Inflammatory macrophage treated with lipopolysaccharide for 4 hours (primary cell): Measurements from ENCODE around the gene KIF26B.

ENCODE experiments used
- DNase-seq: peaks from one replicate; pipeline ENCODE4 v3.0.0-alpha.2; 2020

Gene KIF26B

GRCh38 chr1:245245021-245245667 lies 90.4 kb downstream of the KIF26B start:
- no peak for DNase-seq

- DNase-seq: no peak
Observed at GRCh38 chr1:245246433-245246832, 91.6 kb downstream of the KIF26B start.

- no peak for DNase-seq
Observed at GRCh38 chr1:245247356-245247755, 92.6 kb downstream of the KIF26B start.

GRCh38 chr1:245247801-245248200 lies 93.0 kb downstream of the KIF26B start:
- no peak for DNase-seq

GRCh38 chr1:245248231-245248731 lies 93.5 kb downstream of the KIF26B start:
- no peak for DNase-seq

- DNase-seq: peak; percentile 77
Observed at GRCh38 chr1:245255783-245256182, 101.0 kb downstream of the KIF26B start.

GRCh38 chr1:245256528-245256927 lies 101.7 kb downstream of the KIF26B start:
- DNase-seq: no peak

- DNase-seq: peak; percentile 48
Observed at GRCh38 chr1:245258271-245258920, 103.6 kb downstream of the KIF26B start.

GRCh38 chr1:245260110-245260882 lies 105.5 kb downstream of the KIF26B start:
- DNase-seq: no peak

GRCh38 chr1:245260883-245261282 lies 106.1 kb downstream of the KIF26B start:
- DNase-seq: no peak

- no peak for DNase-seq
Observed at GRCh38 chr1:245261786-245262185, 107.0 kb downstream of the KIF26B start.

- no peak for DNase-seq
Observed at GRCh38 chr1:245263529-245264095, 108.8 kb downstream of the KIF26B start.

GRCh38 chr1:245264226-245264625 lies 109.4 kb downstream of the KIF26B start:
- no peak for DNase-seq

GRCh38 chr1:245266105-245266504 lies 111.3 kb downstream of the KIF26B start:
- DNase-seq: no peak

- no peak for DNase-seq
Observed at GRCh38 chr1:245270063-245270462, 115.3 kb downstream of the KIF26B start.

GRCh38 chr1:245270972-245271371 lies 116.2 kb downstream of the KIF26B start:
- DNase-seq: no peak

GRCh38 chr1:245272676-245273075 lies 117.9 kb downstream of the KIF26B start:
- no peak for DNase-seq

GRCh38 chr1:245276445-245276844 lies 121.7 kb downstream of the KIF26B start:
- DNase-seq: no peak

GRCh38 chr1:245277276-245277675 lies 122.5 kb downstream of the KIF26B start:
- no peak for DNase-seq

- DNase-seq: no peak
Observed at GRCh38 chr1:245278846-245279245, 124.1 kb downstream of the KIF26B start.

GRCh38 chr1:245279346-245279745 lies 124.6 kb downstream of the KIF26B start:
- no peak for DNase-seq

- no peak for DNase-seq
Observed at GRCh38 chr1:245283001-245283400, 128.2 kb downstream of the KIF26B start.

- DNase-seq: no peak
Observed at GRCh38 chr1:245285168-245285567, 130.4 kb downstream of the KIF26B start.
